H9 (cell line): ENCODE data around the gene ING1. TPM values are rescaled to one million over a fixed set of nuclear protein-coding genes. Genes with fewer than 3 reads are reported as not detected.

Experiments
- DNase-seq: peaks from one replicate; pipeline ENCODE4 v3.0.0-alpha.2; 2017
- H2AFZ ChIP-seq: one replicate; pipeline ENCODE4 v1.6.1; 2013; ENCODE audit warnings: mild to moderate bottlenecking, low read length, control low read depth, moderate library complexity
- H2AK5ac ChIP-seq: 2 replicates; pipeline ENCODE4 v1.6.1; 2013; ENCODE audit warnings: low read length, control low read depth, mixed read lengths; ENCODE audit not compliant: insufficient read length
- H2BK120ac ChIP-seq: one replicate; pipeline ENCODE4 v1.6.1; 2013; ENCODE audit warnings: low read depth, mild to moderate bottlenecking, low read length, control low read depth, inconsistent platforms; ENCODE audit not compliant: poor library complexity, severe bottlenecking
- H2BK12ac ChIP-seq: 2 replicates; pipeline ENCODE4 v1.6.1; 2013; ENCODE audit warnings: low read length, control low read depth, mixed read lengths, low read depth; ENCODE audit not compliant: insufficient read length
- H2BK15ac ChIP-seq: 2 replicates; pipeline ENCODE4 v1.6.1; 2013; ENCODE audit warnings: low read depth, low read length, control low read depth
- H2BK20ac ChIP-seq: one replicate; pipeline ENCODE4 v1.6.1; 2013; ENCODE audit warnings: low read depth, mild to moderate bottlenecking, low read length, control low read depth, inconsistent platforms; ENCODE audit not compliant: poor library complexity, severe bottlenecking
- H2BK5ac ChIP-seq: 2 replicates; pipeline ENCODE4 v1.6.1; 2013; ENCODE audit warnings: low read length, control low read depth, mixed read lengths; ENCODE audit not compliant: insufficient read length
- H3K14ac ChIP-seq: 2 replicates; pipeline ENCODE4 v1.6.1; 2013; ENCODE audit warnings: low read length, control low read depth; ENCODE audit not compliant: insufficient read depth
- H3K18ac ChIP-seq: 2 replicates; pipeline ENCODE4 v1.6.1; 2013; ENCODE audit warnings: low read depth, mild to moderate bottlenecking, mixed read lengths, low read length, control low read depth; ENCODE audit not compliant: insufficient read length
- H3K23ac ChIP-seq: 2 replicates; pipeline ENCODE4 v1.6.1; 2013; ENCODE audit warnings: low read length, control low read depth, mixed read lengths, low read depth; ENCODE audit not compliant: insufficient read length
- H3K23me2 ChIP-seq: 2 replicates; pipeline ENCODE4 v1.6.1; 2013; ENCODE audit warnings: low read depth, mild to moderate bottlenecking, mixed read lengths, low read length, control low read depth; ENCODE audit not compliant: insufficient read length, poor library complexity, severe bottlenecking
- H3K27ac ChIP-seq: 2 replicates; pipeline ENCODE4 v1.5.1; 2013; ENCODE audit warnings: low read length, control low read depth, mixed read lengths, low read depth; ENCODE audit not compliant: insufficient read length
- H3K27me3 ChIP-seq: 2 replicates; pipeline ENCODE4 v1.6.1; 2013; ENCODE audit warnings: low read length, control low read depth, inconsistent platforms; ENCODE audit not compliant: insufficient read depth
- H3K4ac ChIP-seq: 2 replicates; pipeline ENCODE4 v1.6.1; 2013; ENCODE audit warnings: low read depth, mild to moderate bottlenecking, control low read depth, inconsistent platforms, low read length, moderate library complexity
- H3K4me1 ChIP-seq: 2 replicates; pipeline ENCODE4 v1.6.1; 2013; ENCODE audit warnings: low read length, control low read depth, inconsistent platforms; ENCODE audit not compliant: insufficient read depth
- H3K4me2 ChIP-seq: 2 replicates; pipeline ENCODE4 v1.6.1; 2013; ENCODE audit warnings: low read length, control low read depth, mixed read lengths; ENCODE audit not compliant: insufficient read length, insufficient read depth
- H3K56ac ChIP-seq: 2 replicates; pipeline ENCODE4 v1.6.1; 2013; ENCODE audit warnings: low read depth, mild to moderate bottlenecking, mixed read lengths, low read length, control low read depth; ENCODE audit not compliant: insufficient read length
- H3K79me1 ChIP-seq: 2 replicates; pipeline ENCODE4 v1.6.1; 2013; ENCODE audit warnings: low read depth, mild to moderate bottlenecking, moderate library complexity, low read length, control low read depth, inconsistent platforms; ENCODE audit not compliant: insufficient read depth, poor library complexity, severe bottlenecking
- H3K79me2 ChIP-seq: 2 replicates; pipeline ENCODE4 v1.6.1; 2013; ENCODE audit warnings: low read length, control low read depth, inconsistent platforms; ENCODE audit not compliant: insufficient read depth
- H3K9ac ChIP-seq: 2 replicates; pipeline ENCODE4 v1.6.1; 2013; ENCODE audit warnings: low read length, control low read depth, mixed read lengths; ENCODE audit not compliant: insufficient read length; ENCODE audit errors: extremely low read depth
- H3K9me3 ChIP-seq: one replicate; pipeline ENCODE4 v1.6.1; 2013; ENCODE audit warnings: low read depth, low read length, inconsistent platforms; ENCODE audit not compliant: control insufficient read depth
- H3T11ph ChIP-seq: one replicate; pipeline ENCODE4 v1.6.1; 2013; ENCODE audit warnings: mild to moderate bottlenecking, low read length, control low read depth, inconsistent platforms
- H4K20me1 ChIP-seq: one replicate; pipeline ENCODE4 v1.6.1; 2013; ENCODE audit not compliant: control insufficient read depth, insufficient read length, insufficient read depth
- H4K5ac ChIP-seq: 2 replicates; pipeline ENCODE4 v1.6.1; 2013; ENCODE audit warnings: low read depth, mild to moderate bottlenecking, mixed read lengths, low read length, control low read depth; ENCODE audit not compliant: insufficient read length
- H4K8ac ChIP-seq: replicated peaks from 2 replicates; pipeline ENCODE4 v1.6.1; 2013; ENCODE audit warnings: low read length, control low read depth, mixed read lengths, low read depth; ENCODE audit not compliant: insufficient read length
- H4K91ac ChIP-seq: 2 replicates; pipeline ENCODE4 v1.6.1; 2013; ENCODE audit warnings: low read depth, mild to moderate bottlenecking, moderate library complexity, mixed read lengths, low read length, control low read depth; ENCODE audit not compliant: insufficient read length
- H3K27ac Mint-ChIP-seq, 3 experiments: 2 replicates in 2 of 3; 3 replicates in 1 of 3; pipeline ENCODE4 v1.8.0; 2020 to 2021; ENCODE audit warnings: mixed read lengths in 3 of 3, mild to moderate bottlenecking in 1 of 3, moderate library complexity in 1 of 3
- H3K27me3 Mint-ChIP-seq: 2 replicates; pipeline ENCODE4 v1.8.0; 2021; ENCODE audit warnings: low read depth, mild to moderate bottlenecking, moderate library complexity, mixed read lengths
- H3K36me3 Mint-ChIP-seq, 3 experiments: 2 replicates in 2 of 3; 3 replicates in 1 of 3; pipeline ENCODE4 v1.8.0; 2020 to 2021; ENCODE audit warnings: low read depth in 3 of 3, mixed read lengths in 3 of 3; ENCODE audit not compliant: insufficient read depth in 1 of 3
- H3K4me1 Mint-ChIP-seq, 2 experiments: 2 replicates each; pipeline ENCODE4 v1.8.0; 2020; ENCODE audit warnings: mixed read lengths in 2 of 2
- H3K4me3 Mint-ChIP-seq, 2 experiments: 2 replicates in 1 of 2; 3 replicates in 1 of 2; pipeline ENCODE4 v1.8.0; 2020 to 2021; ENCODE audit warnings: mild to moderate bottlenecking in 2 of 2, mixed read lengths in 2 of 2, moderate library complexity in 1 of 2
- H3K9me3 Mint-ChIP-seq, 2 experiments: 2 replicates in 1 of 2; 3 replicates in 1 of 2; pipeline ENCODE4 v1.8.0; 2020; ENCODE audit warnings: mild to moderate bottlenecking in 2 of 2, mixed read lengths in 2 of 2, moderate library complexity in 1 of 2
- CTCF ChIP-seq: fragments of 200-600 bp; sonication (generic); conservative IDR thresholded peaks from 3 replicates; pipeline ENCODE4 v1.8.0; 2021; ENCODE audit warnings: antibody characterized with exemption, mild to moderate bottlenecking
- WGBS: extraction: QIAGEN DNeasy Blood & Tissue Kit; methylation state at CpG from one replicate; pipeline ENCODE4 v1.1.7; 2013; ENCODE audit warnings: missing lambda C conversion rate, low lambda C conversion rate, mixed read lengths; ENCODE audit not compliant: insufficient read length; ENCODE audit errors: extremely low coverage; 5-methylcytosine and 5-hydroxymethylcytosine counted together
- long read RNA-seq: library from polyadenylated mRNA; unstranded; transcript quantifications from one replicate; pipeline ENCODE4 v2.0.0, GENCODE V29; 2020
- total RNA-seq: library from RNA; stranded (reverse); gene quantifications from 2 replicates; pipeline ENCODE4 v1.2.1, GENCODE V29; 2021

The ING1 gene
- total RNA-seq, result 17.3 and 18.7 TPM in 2 replicates
- long read RNA-seq, full-length matches to known transcripts, result 31 of 42 reads
- long read RNA-seq, partial matches to known transcripts, result 1 of 42 reads
- long read RNA-seq, other reads (novel, unspliced or antisense), result 10 of 42 reads

DNA sequence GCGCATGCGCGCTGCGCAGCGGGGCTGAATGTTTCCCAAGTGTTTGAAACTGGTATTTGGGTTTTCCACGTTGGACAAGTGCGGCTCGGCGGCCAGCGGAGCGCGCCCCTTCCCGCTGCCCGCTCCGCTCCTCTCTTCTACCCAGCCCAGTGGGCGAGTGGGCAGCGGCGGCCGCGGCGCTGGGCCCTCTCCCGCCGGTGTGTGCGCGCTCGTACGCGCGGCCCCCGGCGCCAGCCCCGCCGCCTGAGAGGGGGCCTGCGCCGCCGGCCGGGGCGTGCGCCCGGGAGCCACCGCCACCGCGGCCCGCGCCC, at the start of gene ING1:
ING1 (plus strand) TSS at position 59 of the 311 bp plus-strand sequence. CDS start 450 bp downstream, outside the sequence.
- Histone ChIP-seq H3K9me3 (no peaks in the 10 kb centered on the region), H2BK120ac (peak within 1 kb of the TSS; percentile 90), H3K79me2 (peaks cover 24% of the 10 kb centered on the region; the same call in 1 of the 2 replicates), H2AFZ (no peak within 1 kb of the TSS), H3K23ac (no peak within 1 kb of the TSS), H3K4me2 (peak within 1 kb of the TSS; percentile 68), H2BK20ac (no peak within 1 kb of the TSS), H4K5ac (no peak within 1 kb of the TSS), H3K4ac (no peak within 1 kb of the TSS; the same call in 1 of the 2 replicates), H2BK12ac (no peak within 1 kb of the TSS), H3K14ac (peak within 1 kb of the TSS; percentile 97), H4K91ac (no peak within 1 kb of the TSS), H2BK15ac (no peak within 1 kb of the TSS), H2AK5ac (no peak within 1 kb of the TSS), H3K4me1 (no peaks in the 10 kb centered on the region), H3K56ac (no peak within 1 kb of the TSS), H3K18ac (peak within 1 kb of the TSS; percentile 96), H3T11ph (no peak within 1 kb of the TSS), H4K8ac (no peak within 1 kb of the TSS), H3K27ac (peak within 1 kb of the TSS; percentile 65), H4K20me1 (no peaks in the 10 kb centered on the region), H3K23me2 (peaks cover 4% of the 10 kb centered on the region), H3K9ac (peak within 1 kb of the TSS; percentile 91), H3K79me1 (no peaks in the 10 kb centered on the region), H3K27me3 (no peaks in the 10 kb centered on the region), H2BK5ac (no peak within 1 kb of the TSS)
- no CpG with 5 or more reads among the region's 45 CpGs for WGBS
- H3K4me3 Mint-ChIP-seq, result peak within 1 kb of the TSS; percentile 95 to 97
- no peak for DNase-seq
- no peak for TF ChIP-seq CTCF
- H3K4me1 Mint-ChIP-seq, result peaks cover 21 to 23% of the 10 kb centered on the region in 2 experiments
- H3K36me3 Mint-ChIP-seq, result peaks cover 0 to 3% (median 0%) of the 10 kb centered on the region in 3 experiments; a peak in 1 of 7 replicates
- peak within 1 kb of the TSS; percentile 86 to 99 (median 93); a peak in 6 of 7 replicates for H3K27ac Mint-ChIP-seq
- no peaks in the 10 kb centered on the region; the same call in 1 of the 2 replicates for H3K27me3 Mint-ChIP-seq
- peaks cover 0 to 2% of the 10 kb centered on the region in 2 experiments; a peak in 2 of 5 replicates for H3K9me3 Mint-ChIP-seq
